Endothelial cell of umbilical vein (primary cell): Measurements from ENCODE around the gene TNFRSF1B. TPM values are rescaled to one million over a fixed set of nuclear protein-coding genes. Genes with fewer than 3 reads are reported as not detected.

Source experiments
- BruUV-seq: library from RNA; stranded (reverse); fragments of 400-500 nt; replicated peaks from 2 replicates; lab custom pipeline; 2021; lab: Mats Ljungman, UMichigan
- CTCF ChIA-PET: fragments of 300-600, 350-600 bp; sonication (Branson Sonifier 250); formaldehyde crosslinking; loops from one replicate; lab custom pipeline; 2021; ENCODE audit warnings: antibody characterized with exemption, inconsistent platforms; lab: Charles Lee
- POLR2A ChIA-PET: fragments of 300-600, 350-600 bp; sonication (Branson Sonifier 250); formaldehyde crosslinking; loops from one replicate; lab custom pipeline; 2021; ENCODE audit warnings: antibody characterized with exemption, inconsistent platforms; lab: Charles Lee
- DNase-seq: peaks from one replicate; pipeline ENCODE4 v3.0.0-alpha.2; 2011; ENCODE audit warnings: low read depth, low spot score
- FAIRE-seq: peaks from 2 replicates; lab custom pipeline; 2011; peaks lifted over from hg19 to GRCh38; lab: Jason Lieb, UNC
- H2AFZ ChIP-seq: 2 replicates; pipeline ENCODE4 v1.6.0; 2012; ENCODE audit warnings: low read depth, low read length, control low read depth, inconsistent platforms
- H3K27ac ChIP-seq: 2 replicates; pipeline ENCODE4 v1.5.1; 2011; ENCODE audit warnings: low read depth, mild to moderate bottlenecking, control low read depth, low read length, moderate library complexity; ENCODE audit not compliant: insufficient read depth
- H3K27me3 ChIP-seq, 2 experiments: 2 replicates each; pipeline versions ENCODE4 v1.6.0 to v1.6.1; 2011; ENCODE audit warnings: low read length in 2 of 2, mixed read lengths in 1 of 2; ENCODE audit not compliant: control insufficient read depth in 2 of 2, insufficient read depth in 2 of 2
- H3K36me3 ChIP-seq, 2 experiments: 2 replicates in 1 of 2; 3 replicates in 1 of 2; pipeline ENCODE4 v1.5.1; 2011; ENCODE audit warnings: low read length in 2 of 2, mild to moderate bottlenecking in 1 of 2, moderate library complexity in 1 of 2; ENCODE audit not compliant: control insufficient read depth in 2 of 2, insufficient read depth in 2 of 2; ENCODE audit errors: extremely low read depth in 1 of 2
- H3K4me1 ChIP-seq: 3 replicates; pipeline ENCODE4 v1.5.1; 2011; ENCODE audit warnings: mild to moderate bottlenecking, low read length; ENCODE audit not compliant: control insufficient read depth, insufficient read depth; ENCODE audit errors: extremely low read depth
- H3K4me2 ChIP-seq: 2 replicates; pipeline ENCODE4 v1.6.1; 2011; ENCODE audit warnings: low read length, control low read depth, mixed read lengths; ENCODE audit not compliant: insufficient read depth
- H3K4me3 ChIP-seq, 3 experiments: fragments of 200-600 bp in 1 of 3; sonication (generic), shearing (Covaris generic) in 1 of 3; replicated peaks in 1 of 3; 2 replicates each; pipeline ENCODE4 v1.5.1; 2011 to 2016; ENCODE audit warnings: control low read depth in 3 of 3, low read length in 3 of 3, mild to moderate bottlenecking in 2 of 3, inconsistent platforms in 1 of 3, low read depth in 1 of 3, moderate library complexity in 1 of 3; ENCODE audit not compliant: insufficient read depth in 1 of 3
- H3K79me2 ChIP-seq: 2 replicates; pipeline ENCODE4 v1.6.0; 2012; ENCODE audit warnings: low read length, inconsistent platforms; ENCODE audit not compliant: control insufficient read depth, insufficient read depth
- H3K9ac ChIP-seq: replicated peaks from 2 replicates; pipeline ENCODE3; 2011; ENCODE audit warnings: low read length, control low read depth; ENCODE audit not compliant: insufficient read depth; ENCODE audit errors: extremely low read depth
- H3K9me1 ChIP-seq: replicated peaks from 3 replicates; pipeline ENCODE4 v1.6.0; 2011; ENCODE audit warnings: mild to moderate bottlenecking, low read length; ENCODE audit not compliant: control insufficient read depth, insufficient read depth; ENCODE audit errors: extremely low read depth
- H3K9me3 ChIP-seq: replicated peaks from 2 replicates; pipeline ENCODE4 v1.5.1; 2012; ENCODE audit warnings: low read length, inconsistent platforms; ENCODE audit not compliant: control insufficient read depth, insufficient read depth
- H4K20me1 ChIP-seq: replicated peaks from 2 replicates; pipeline ENCODE3; 2011; ENCODE audit warnings: mild to moderate bottlenecking, low read length; ENCODE audit not compliant: control insufficient read depth, insufficient read depth; ENCODE audit errors: extremely low read depth
- EZH2 ChIP-seq: IDR thresholded peaks from 2 replicates; pipeline ENCODE4 v1.6.1; 2012; ENCODE audit warnings: borderline replicate concordance, low read depth, mild to moderate bottlenecking, moderate library complexity, low read length, inconsistent platforms; ENCODE audit not compliant: severe bottlenecking
- FOS ChIP-seq: IDR thresholded peaks from 2 replicates; pipeline ENCODE4 v1.6.1; 2011; ENCODE audit warnings: mild to moderate bottlenecking, low read length, moderate library complexity, borderline replicate concordance; ENCODE audit not compliant: insufficient read depth
- GATA2 ChIP-seq: IDR thresholded peaks from 2 replicates; pipeline ENCODE4 v1.7.0; 2011; ENCODE audit warnings: low read depth, mild to moderate bottlenecking, moderate library complexity, mixed read lengths, low read length; ENCODE audit not compliant: insufficient read length, insufficient read depth
- JUN ChIP-seq: IDR thresholded peaks from 2 replicates; pipeline ENCODE4 v1.6.1; 2011; ENCODE audit warnings: borderline replicate concordance, low read depth; ENCODE audit not compliant: insufficient read length, insufficient read depth
- MYC ChIP-seq: IDR thresholded peaks from one replicate; pipeline ENCODE4 v1.6.1; 2011; ENCODE audit warnings: mild to moderate bottlenecking, low read depth, low read length
- POLR2A ChIP-seq: IDR thresholded peaks from 2 replicates; pipeline ENCODE4 v1.6.1; 2012; ENCODE audit warnings: low read depth, mild to moderate bottlenecking, control low read depth, low read length
- POLR2AphosphoS5 ChIP-seq: IDR thresholded peaks from 2 replicates; pipeline ENCODE4 v1.6.1; 2012; ENCODE audit warnings: low read depth, mild to moderate bottlenecking, control low read depth, low read length, moderate library complexity; ENCODE audit not compliant: insufficient read depth
- dilution Hi-C: fragments of 300-500 bp; cut with MboI; formaldehyde crosslinking; loops from one replicate; pipeline ENCODE4 v1.15.0; 2019; ENCODE audit warnings: low sequenced_read_pairs; ENCODE audit not compliant: extremely low pct_ligation_motif_present
- intact Hi-C: fragments of 100-400 bp; cut with micrococcal nuclease; formaldehyde crosslinking; loops from one replicate; pipeline ENCODE4 v1.10.0; 2022
- polyA plus RNA-seq, 4 experiments: library from polyadenylated mRNA; depleted of rRNA in 3 of 4; stranded (reverse) in 3 of 4; unstranded in 1 of 4; fragments of >200 nt; gene quantifications; 2 replicates each; pipeline versions ENCODE4 v1.2.1 to v1.2.3, GENCODE V29; 2011 to 2012; ENCODE audit warnings: missing spikeins in 1 of 4
- total RNA-seq: library from RNA; stranded (reverse); gene quantifications from 2 replicates; pipeline ENCODE4 v1.2.3, GENCODE V29; 2021
- TF ChIP-seq, protein P1 (sequence below), 2 donors: IDR thresholded peaks; 1 replicate in 1 of 2; 2 replicates in 1 of 2; pipeline ENCODE4 v1.5.1; 2011; ENCODE audit warnings: low read length in 2 of 2, mild to moderate bottlenecking in 2 of 2, moderate library complexity in 2 of 2, control low read depth in 1 of 2, inconsistent platforms in 1 of 2, low read depth in 1 of 2; ENCODE audit not compliant: insufficient read depth in 1 of 2; ENCODE audit errors: extremely low read depth in 1 of 2
- TF ChIP-seq, protein P2 (sequence below): IDR thresholded peaks from 2 replicates; pipeline ENCODE4 v1.6.1; 2011; ENCODE audit not compliant: insufficient read depth, insufficient read length

The TNFRSF1B gene
- total and polyA plus RNA-seq, 2 donors (not counting 3 experiments of a cell fraction or from before 2014, with no cell fraction given) = 53.6 to 65.9 TPM

DNA sequence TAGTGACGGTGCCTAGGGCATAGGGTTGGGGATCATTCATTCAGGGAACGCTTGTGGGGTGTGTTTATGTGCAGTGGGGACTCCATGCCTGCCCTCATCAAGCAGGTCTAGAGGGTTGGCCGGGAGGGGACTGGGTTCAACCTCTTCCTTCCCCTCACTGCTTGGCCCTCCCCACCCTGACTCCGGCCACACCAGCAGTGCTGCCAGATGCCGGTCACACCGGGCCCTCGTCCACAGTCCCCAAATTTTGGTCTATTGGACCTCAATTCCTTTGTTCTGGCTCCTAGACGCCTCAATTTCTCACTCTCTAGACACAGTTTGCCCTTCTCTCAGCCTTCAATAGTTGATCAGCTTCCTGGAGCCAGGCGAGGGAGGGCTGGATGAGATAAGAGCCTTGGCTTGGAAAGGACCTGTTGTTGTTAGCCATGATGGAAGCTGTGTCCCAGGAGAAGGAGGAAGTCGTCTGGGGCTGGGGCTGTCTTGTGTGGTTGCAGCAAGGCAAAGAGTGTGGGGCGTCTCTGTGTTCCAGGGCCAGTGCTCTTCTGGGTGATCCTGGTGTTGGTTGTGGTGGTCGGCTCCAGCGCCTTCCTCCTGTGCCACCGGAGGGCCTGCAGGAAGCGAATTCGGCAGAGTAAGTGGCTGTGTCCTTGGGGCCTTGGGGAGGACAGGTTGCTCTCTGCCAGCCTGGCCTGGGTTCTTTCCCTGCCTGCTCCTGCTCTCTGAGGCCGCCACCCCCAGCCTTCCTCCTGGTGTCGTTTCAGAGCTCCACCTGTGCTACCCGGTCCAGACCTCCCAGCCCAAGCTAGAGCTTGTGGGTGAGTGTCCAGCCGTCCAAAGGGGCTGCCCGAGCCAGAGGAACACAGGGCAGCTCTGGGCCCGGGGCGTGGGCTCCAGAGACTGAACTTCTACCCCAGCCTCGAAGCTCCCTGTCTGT lies 41.1 kb upstream of the TNFRSF1B start:
- BruUV-seq = no TSS peak
- H3K4me3 ChIP-seq = no peak overlapping the region
- H3K9ac ChIP-seq = no peak overlapping the region
- H3K79me2 ChIP-seq = no peaks in the 10 kb centered on the region
- peak overlapping the region; percentile 82 for H2AFZ ChIP-seq
- no peaks in the 10 kb centered on the region for H3K9me1 ChIP-seq
- POLR2A ChIA-PET = no interaction called here
- no peaks in the 10 kb centered on the region for H3K9me3 ChIP-seq
- H4K20me1 ChIP-seq = no peaks in the 10 kb centered on the region
- dilution Hi-C loops (no loop called here), intact Hi-C loops (loop anchor here (1.0 to 2.0 kb wide), 4 partner anchors 59 to 533 kb away; no protein-coding TSS in a partner anchor)
- CTCF ChIA-PET = interaction anchor here (0.8 to 11.8 kb wide), 31 partner anchors 11 to 533 kb away, joined by 3 to 537 read pairs (median 15); partner anchors contain the start of genes TNFRSF1B and VPS13D
- H3K4me1 ChIP-seq = peaks cover 9% of the 10 kb centered on the region
- peaks cover 0 to 1% of the 10 kb centered on the region in 2 experiments for H3K27me3 ChIP-seq
- no peak overlapping the region for H3K27ac ChIP-seq
- no peak overlapping the region for H3K4me2 ChIP-seq
- H3K36me3 ChIP-seq = no peaks in the 10 kb centered on the region
- TF ChIP-seq POLR2AphosphoS5 = no peak
- TF ChIP-seq, protein P1, sequence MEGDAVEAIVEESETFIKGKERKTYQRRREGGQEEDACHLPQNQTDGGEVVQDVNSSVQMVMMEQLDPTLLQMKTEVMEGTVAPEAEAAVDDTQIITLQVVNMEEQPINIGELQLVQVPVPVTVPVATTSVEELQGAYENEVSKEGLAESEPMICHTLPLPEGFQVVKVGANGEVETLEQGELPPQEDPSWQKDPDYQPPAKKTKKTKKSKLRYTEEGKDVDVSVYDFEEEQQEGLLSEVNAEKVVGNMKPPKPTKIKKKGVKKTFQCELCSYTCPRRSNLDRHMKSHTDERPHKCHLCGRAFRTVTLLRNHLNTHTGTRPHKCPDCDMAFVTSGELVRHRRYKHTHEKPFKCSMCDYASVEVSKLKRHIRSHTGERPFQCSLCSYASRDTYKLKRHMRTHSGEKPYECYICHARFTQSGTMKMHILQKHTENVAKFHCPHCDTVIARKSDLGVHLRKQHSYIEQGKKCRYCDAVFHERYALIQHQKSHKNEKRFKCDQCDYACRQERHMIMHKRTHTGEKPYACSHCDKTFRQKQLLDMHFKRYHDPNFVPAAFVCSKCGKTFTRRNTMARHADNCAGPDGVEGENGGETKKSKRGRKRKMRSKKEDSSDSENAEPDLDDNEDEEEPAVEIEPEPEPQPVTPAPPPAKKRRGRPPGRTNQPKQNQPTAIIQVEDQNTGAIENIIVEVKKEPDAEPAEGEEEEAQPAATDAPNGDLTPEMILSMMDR (IDR thresholded peaks at IDR 0.05; ENCODE audit: extremely low read depth in 1 of 2, insufficient read depth in 1 of 2, low read depth in 1 of 2, low read length in 2 of 2) = no peak
- TF ChIP-seq, protein P2, sequence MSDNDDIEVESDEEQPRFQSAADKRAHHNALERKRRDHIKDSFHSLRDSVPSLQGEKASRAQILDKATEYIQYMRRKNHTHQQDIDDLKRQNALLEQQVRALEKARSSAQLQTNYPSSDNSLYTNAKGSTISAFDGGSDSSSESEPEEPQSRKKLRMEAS = no peak
- TF ChIP-seq FOS = no peak
- TF ChIP-seq GATA2 = no peak
- no peak for TF ChIP-seq MYC
- no peak for TF ChIP-seq JUN
- no peak for TF ChIP-seq EZH2
- TF ChIP-seq POLR2A = no peak
- DNase-seq = peak; percentile 50
- peak; percentile 69 for FAIRE-seq
